ENCODE measurements around the gene LCN1.

LCN1 gene

GRCh38 chr9:135520916-135521607 lies at the start of gene LCN1:
TSS of gene LCN1 (plus strand) at chr9:135521440. CDS start at chr9:135521498, 58 bp downstream.
- DNase-seq (ENCODE audit: low spot score): no peak

GRCh38 chr9:135471791-135472640 lies 49.2 kb upstream of the LCN1 start:
- DNase-seq (ENCODE audit: low spot score): no peak

GRCh38 chr9:135473972-135474543 lies 47.2 kb upstream of the LCN1 start:
- DNase-seq (ENCODE audit: low spot score): no peak

- peak; percentile 52 for DNase-seq (ENCODE audit: low spot score)
Measured at GRCh38 chr9:135474915-135475314, 46.3 kb upstream of the LCN1 start.

- DNase-seq (ENCODE audit: low spot score): no peak
Measured at GRCh38 chr9:135476561-135477355, 44.5 kb upstream of the LCN1 start.

- DNase-seq (ENCODE audit: low spot score): peak; percentile 13
Measured at GRCh38 chr9:135478191-135478590, 43.0 kb upstream of the LCN1 start.

GRCh38 chr9:135478829-135479468 lies 42.3 kb upstream of the LCN1 start:
- DNase-seq (ENCODE audit: low spot score): peak; percentile 38

- no peak for DNase-seq (ENCODE audit: low spot score)
Measured at GRCh38 chr9:135479469-135480052, 41.7 kb upstream of the LCN1 start, which contains the start of gene PPP1R26. TSS of gene PPP1R26 (plus strand) at chr9:135479782. CDS start at chr9:135484511, 4,729 bp downstream.

GRCh38 chr9:135480071-135480939 lies 40.9 kb upstream of the LCN1 start:
- peak; percentile 19 for DNase-seq (ENCODE audit: low spot score)

GRCh38 chr9:135480940-135481310 lies 40.3 kb upstream of the LCN1 start:
- no peak for DNase-seq (ENCODE audit: low spot score)

- no peak for DNase-seq (ENCODE audit: low spot score)
Measured at GRCh38 chr9:135482015-135482754, 39.1 kb upstream of the LCN1 start.

- DNase-seq (ENCODE audit: low spot score): no peak
Measured at GRCh38 chr9:135484460-135485277, 36.6 kb upstream of the LCN1 start.

- DNase-seq (ENCODE audit: low spot score): no peak
Measured at GRCh38 chr9:135485385-135485784, 35.9 kb upstream of the LCN1 start.

GRCh38 chr9:135485832-135486231 lies 35.4 kb upstream of the LCN1 start:
- DNase-seq (ENCODE audit: low spot score): no peak

GRCh38 chr9:135486267-135487065 lies 34.8 kb upstream of the LCN1 start:
- no peak for DNase-seq (ENCODE audit: low spot score)

- no peak for DNase-seq (ENCODE audit: low spot score)
Measured at GRCh38 chr9:135487281-135488012, 33.8 kb upstream of the LCN1 start.

GRCh38 chr9:135488013-135488330 lies 33.3 kb upstream of the LCN1 start:
- no peak for DNase-seq (ENCODE audit: low spot score)

All from cerebellar cortex (tissue), 1 donor.